GM12874 (cell line): ENCODE measurements around the gene MINPP1.

Source experiments
- CTCF ChIP-seq: IDR thresholded peaks from 2 replicates; pipeline ENCODE4 v1.5.1; 2011; ENCODE audit warnings: low read depth, mild to moderate bottlenecking, control low read depth, low read length, moderate library complexity; ENCODE audit not compliant: insufficient read depth

MINPP1 gene

GRCh38 chr10:87590705-87591588, 86.3 kb downstream of the MINPP1 start:
- TF ChIP-seq CTCF, result no peak

- TF ChIP-seq CTCF, result no peak
These were observed 86.8 kb downstream of the MINPP1 start for GRCh38 chr10:87591589-87591886.

GRCh38 chr10:87593702-87594101, 89.0 kb downstream of the MINPP1 start:
- no peak for TF ChIP-seq CTCF

- TF ChIP-seq CTCF, result no peak
These were observed 89.5 kb downstream of the MINPP1 start for GRCh38 chr10:87594181-87594580.

- TF ChIP-seq CTCF, result no peak
These were observed 90.2 kb downstream of the MINPP1 start for GRCh38 chr10:87594864-87595263.

- TF ChIP-seq CTCF, result no peak
These were observed 91.7 kb downstream of the MINPP1 start for GRCh38 chr10:87596351-87596750.

GRCh38 chr10:87598700-87599099, 94.0 kb downstream of the MINPP1 start:
- no peak for TF ChIP-seq CTCF
